K562 (cell line): Measurements from ENCODE around the gene NPB. TPM values are rescaled to one million over a fixed set of nuclear protein-coding genes. Genes with fewer than 3 reads are reported as not detected.

Experiments used
- HDAC1 ChIP-seq, 2 experiments: fragments of 450-650 bp; IDR thresholded peaks; 2 replicates each; pipeline ENCODE4 v1.6.1; 2016 to 2017; ENCODE audit warnings: inconsistent platforms in 1 of 2, mild to moderate bottlenecking in 1 of 2, moderate library complexity in 1 of 2
- HNRNPH1 ChIP-seq: fragments of 200-400 bp; formaldehyde crosslinking; optimal IDR thresholded peaks from 2 replicates; pipeline ENCODE3; 2017; ENCODE audit warnings: low read depth, mild to moderate bottlenecking, low read length, moderate library complexity
- NONO ChIP-seq, 2 experiments: fragments of 200-400 bp in 1 of 2; fragments of 450-650 bp in 1 of 2; formaldehyde crosslinking in 1 of 2; IDR thresholded peaks; 2 replicates each; pipeline ENCODE4 v1.6.1; 2017; ENCODE audit warnings: low read depth in 2 of 2, mild to moderate bottlenecking in 2 of 2, moderate library complexity in 2 of 2, low read length in 1 of 2
- PCBP1 ChIP-seq: fragments of 200-400 bp; formaldehyde crosslinking; IDR thresholded peaks from 2 replicates; pipeline ENCODE4 v1.6.1; 2018; ENCODE audit warnings: mild to moderate bottlenecking, low read depth, low read length; ENCODE audit not compliant: poor library complexity, severe bottlenecking
- RBM22 ChIP-seq: fragments of 200-400 bp; formaldehyde crosslinking; IDR thresholded peaks from 2 replicates; pipeline ENCODE4 v1.6.1; 2018; ENCODE audit warnings: low read length, low read depth; ENCODE audit not compliant: poor library complexity, severe bottlenecking
- ZBTB34 ChIP-seq: fragments of 250-450 bp; sonication (Bioruptor Pico); IDR thresholded peaks from 2 replicates; pipeline ENCODE4 v1.8.0; 2021; ENCODE audit warnings: mild to moderate bottlenecking, moderate library complexity
- ZNF311 ChIP-seq: fragments of 250-450 bp; sonication (Bioruptor Pico); IDR thresholded peaks from 2 replicates; pipeline ENCODE4 v1.4.0; 2020; ENCODE audit warnings: mild to moderate bottlenecking, moderate library complexity
- ZNF707 ChIP-seq: fragments of 250-450 bp; sonication (Bioruptor Pico); conservative IDR thresholded peaks from 2 replicates; pipeline ENCODE4 v1.8.0; 2022; ENCODE audit warnings: inconsistent platforms, mild to moderate bottlenecking, moderate library complexity
- polyA plus RNA-seq, 8 experiments: library from polyadenylated mRNA; depleted of rRNA in 4 of 8; stranded (reverse) in 5 of 8; unstranded in 3 of 8; fragments of >200 nt; fragmentation: Nextera tagmentation in 2 of 8; fragmentation: Illumina TruSeq in 1 of 8; extraction: Ambion mirVana in 2 of 8; extraction: Trizol in 1 of 8; gene quantifications; 2 replicates each; pipeline versions ENCODE4 v1.2.1 to v1.2.3, GENCODE V29; 2011 to 2014; ENCODE audit warnings: inconsistent platforms in 1 of 8, missing spikeins in 1 of 8
- total RNA-seq, 7 experiments: library from RNA; depleted of rRNA in 6 of 7; stranded (reverse); fragments of >200 nt in 6 of 7; fragmentation: Illumina TruSeq in 2 of 7; extraction: Trizol in 2 of 7; gene quantifications; 2 replicates each; pipeline versions ENCODE4 v1.2.1 to v1.2.3, GENCODE V29; 2011 to 2021; ENCODE audit warnings: low replicate concordance in 1 of 7
- TF ChIP-seq, protein P1 (sequence below), 2 experiments: fragments of 450-650 bp; formaldehyde crosslinking in 1 of 2; IDR thresholded peaks; 2 replicates each; pipeline versions ENCODE4 v1.4.0 to v1.6.1; 2014 to 2020; ENCODE audit warnings: mild to moderate bottlenecking in 2 of 2, borderline replicate concordance in 1 of 2, low read depth in 1 of 2
- TF ChIP-seq, protein P2 (sequence below): fragments of 250-450 bp; sonication (Bioruptor Pico); IDR thresholded peaks from 2 replicates; pipeline ENCODE4 v1.8.0; 2022; ENCODE audit warnings: moderate library complexity, mild to moderate bottlenecking, inconsistent platforms

Gene NPB
- total and polyA plus RNA-seq, 9 of the 15 experiments (the other 6 are each of a cell fraction or from before 2014, with no cell fraction given): 0.03 to 0.61 (median 0.14) TPM; not detected in 2

GRCh38 chr17:81870131-81870980, 31.7 kb upstream of the NPB start (continued):
- TF ChIP-seq, protein P1, sequence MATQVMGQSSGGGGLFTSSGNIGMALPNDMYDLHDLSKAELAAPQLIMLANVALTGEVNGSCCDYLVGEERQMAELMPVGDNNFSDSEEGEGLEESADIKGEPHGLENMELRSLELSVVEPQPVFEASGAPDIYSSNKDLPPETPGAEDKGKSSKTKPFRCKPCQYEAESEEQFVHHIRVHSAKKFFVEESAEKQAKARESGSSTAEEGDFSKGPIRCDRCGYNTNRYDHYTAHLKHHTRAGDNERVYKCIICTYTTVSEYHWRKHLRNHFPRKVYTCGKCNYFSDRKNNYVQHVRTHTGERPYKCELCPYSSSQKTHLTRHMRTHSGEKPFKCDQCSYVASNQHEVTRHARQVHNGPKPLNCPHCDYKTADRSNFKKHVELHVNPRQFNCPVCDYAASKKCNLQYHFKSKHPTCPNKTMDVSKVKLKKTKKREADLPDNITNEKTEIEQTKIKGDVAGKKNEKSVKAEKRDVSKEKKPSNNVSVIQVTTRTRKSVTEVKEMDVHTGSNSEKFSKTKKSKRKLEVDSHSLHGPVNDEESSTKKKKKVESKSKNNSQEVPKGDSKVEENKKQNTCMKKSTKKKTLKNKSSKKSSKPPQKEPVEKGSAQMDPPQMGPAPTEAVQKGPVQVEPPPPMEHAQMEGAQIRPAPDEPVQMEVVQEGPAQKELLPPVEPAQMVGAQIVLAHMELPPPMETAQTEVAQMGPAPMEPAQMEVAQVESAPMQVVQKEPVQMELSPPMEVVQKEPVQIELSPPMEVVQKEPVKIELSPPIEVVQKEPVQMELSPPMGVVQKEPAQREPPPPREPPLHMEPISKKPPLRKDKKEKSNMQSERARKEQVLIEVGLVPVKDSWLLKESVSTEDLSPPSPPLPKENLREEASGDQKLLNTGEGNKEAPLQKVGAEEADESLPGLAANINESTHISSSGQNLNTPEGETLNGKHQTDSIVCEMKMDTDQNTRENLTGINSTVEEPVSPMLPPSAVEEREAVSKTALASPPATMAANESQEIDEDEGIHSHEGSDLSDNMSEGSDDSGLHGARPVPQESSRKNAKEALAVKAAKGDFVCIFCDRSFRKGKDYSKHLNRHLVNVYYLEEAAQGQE (IDR thresholded peaks at IDR 0.05; ENCODE audit: borderline replicate concordance): no peak
- TF ChIP-seq, protein P1 (CRISPR knock-in tag; IDR thresholded peaks at IDR 0.05; ENCODE audit: low read depth): 0 out of 2 replicates have a peak, but pooled peaks have one; percentile 36
- TF ChIP-seq NONO (IDR thresholded peaks at IDR 0.05; ENCODE audit: low read depth in 2 of 2, low read length in 1 of 2) (peak; percentile 41 to 58; a peak in 2 of 4 replicates), ZNF707 (CRISPR knock-in tag) (no peak), HNRNPH1 (peak; percentile 28), RBM22 (peak; percentile 84), ZNF311 (CRISPR knock-in tag) (no peak), PCBP1 (no peak), ZBTB34 (no peak), HDAC1 (IDR thresholded peaks at IDR 0.05) (0 out of 4 replicates have a peak, but pooled peaks of 1 of the 2 experiments have one; percentile 20)
- TF ChIP-seq, protein P2, sequence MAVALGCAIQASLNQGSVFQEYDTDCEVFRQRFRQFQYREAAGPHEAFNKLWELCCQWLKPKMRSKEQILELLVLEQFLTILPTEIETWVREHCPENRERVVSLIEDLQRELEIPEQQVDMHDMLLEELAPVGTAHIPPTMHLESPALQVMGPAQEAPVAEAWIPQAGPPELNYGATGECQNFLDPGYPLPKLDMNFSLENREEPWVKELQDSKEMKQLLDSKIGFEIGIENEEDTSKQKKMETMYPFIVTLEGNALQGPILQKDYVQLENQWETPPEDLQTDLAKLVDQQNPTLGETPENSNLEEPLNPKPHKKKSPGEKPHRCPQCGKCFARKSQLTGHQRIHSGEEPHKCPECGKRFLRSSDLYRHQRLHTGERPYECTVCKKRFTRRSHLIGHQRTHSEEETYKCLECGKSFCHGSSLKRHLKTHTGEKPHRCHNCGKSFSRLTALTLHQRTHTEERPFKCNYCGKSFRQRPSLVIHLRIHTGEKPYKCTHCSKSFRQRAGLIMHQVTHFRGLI (CRISPR knock-in tag): no peak
